Cardiac muscle cell (in vitro differentiated cells and primary cell): Measurements from ENCODE around the gene CCDC93. TPM values are rescaled to one million over a fixed set of nuclear protein-coding genes. Genes with fewer than 3 reads are reported as not detected.

ENCODE experiments used
- DNase-seq, 2 donors: peaks; one replicate each; pipeline versions ENCODE4 v3.0.0 to v3.0.0-alpha.2; 2010 to 2017; ENCODE audit warnings: low read depth in 1 of 2, low spot score in 1 of 2
- H3K27ac ChIP-seq: fragments of 200-600 bp; sonication (generic); 2 replicates; pipeline ENCODE4 v1.5.1; 2016
- H3K27me3 ChIP-seq: fragments of 200-600 bp; sonication (generic); 2 replicates; pipeline ENCODE4 v1.6.0; 2016; ENCODE audit warnings: control low read depth
- H3K36me3 ChIP-seq: fragments of 200-600 bp; sonication (generic); 2 replicates; pipeline ENCODE4 v1.5.1; 2016; ENCODE audit warnings: control low read depth
- H3K4me1 ChIP-seq: fragments of 200-600 bp; sonication (generic); 2 replicates; pipeline ENCODE4 v1.8.1; 2017; ENCODE audit warnings: low read depth, mild to moderate bottlenecking, mixed run types
- H3K4me3 ChIP-seq: fragments of 200-600 bp; sonication (generic); 2 replicates; pipeline ENCODE4 v1.5.1; 2016; ENCODE audit warnings: mild to moderate bottlenecking
- H3K9me3 ChIP-seq: fragments of 200-600 bp; sonication (generic); 2 replicates; pipeline ENCODE4 v1.5.1; 2017; ENCODE audit warnings: low read depth, mild to moderate bottlenecking, control low read depth
- CTCF ChIP-seq: IDR thresholded peaks from 2 replicates; pipeline ENCODE4 v1.5.1; 2012; ENCODE audit warnings: low read depth, mild to moderate bottlenecking, low read length
- polyA plus RNA-seq: library from polyadenylated mRNA; unstranded; fragments of >200 nt; fragmentation: Nextera tagmentation; extraction: Ambion mirVana; gene quantifications from 2 replicates; pipeline ENCODE4 v1.2.1, GENCODE V29; 2016
- total RNA-seq: library from RNA; depleted of rRNA; stranded (reverse); fragments of >200 nt; gene quantifications from 2 replicates; pipeline ENCODE4 v1.2.3, GENCODE V29; 2016

Gene CCDC93
- total and polyA plus RNA-seq, 2 experiments from 2014 or later: 16.9 to 20.8 TPM

DNA sequence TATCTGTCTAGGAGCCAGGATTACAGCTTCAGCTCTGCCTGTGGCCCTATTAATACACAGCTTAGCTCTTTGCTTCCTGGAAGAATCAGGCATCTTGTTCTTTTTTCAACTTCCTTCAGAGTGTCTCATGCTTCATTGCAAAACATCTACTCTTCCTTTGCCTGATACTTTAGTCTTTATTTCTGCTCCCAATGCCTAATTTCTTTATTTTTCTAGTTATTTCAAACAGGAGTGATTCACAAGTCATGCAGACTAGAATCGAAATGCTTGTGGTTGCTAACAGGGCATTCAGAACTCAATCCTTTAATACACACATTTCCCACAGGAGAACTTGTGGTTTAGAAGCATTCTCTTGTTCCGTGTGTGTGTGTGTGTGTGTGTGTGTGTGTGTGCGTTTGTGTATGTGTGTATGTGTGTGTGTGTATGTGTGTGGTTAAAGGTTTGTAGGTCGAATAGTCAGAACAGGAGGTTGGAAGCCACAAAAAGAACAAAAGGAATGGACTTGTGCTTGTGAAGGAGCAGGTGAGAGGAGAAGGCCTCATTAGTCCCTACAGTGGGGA is 46.1 kb upstream of the CCDC93 start:
- H3K27ac ChIP-seq: no peak overlapping the region
- no peaks in the 10 kb centered on the region for H3K4me1 ChIP-seq
- no peak for TF ChIP-seq CTCF
- DNase-seq: peak in 1 of 2 donors; percentile 82
- H3K27me3 ChIP-seq: no peaks in the 10 kb centered on the region
- no peaks in the 10 kb centered on the region for H3K9me3 ChIP-seq
- H3K36me3 ChIP-seq: no peaks in the 10 kb centered on the region
- H3K4me3 ChIP-seq: no peak overlapping the region

- no peak for TF ChIP-seq CTCF
- Histone ChIP-seq H3K36me3 (no peaks in the 10 kb centered on the region), H3K9me3 (no peaks in the 10 kb centered on the region), H3K4me3 (no peak overlapping the region), H3K4me1 (no peaks in the 10 kb centered on the region), H3K27ac (no peak overlapping the region), H3K27me3 (no peaks in the 10 kb centered on the region)
- DNase-seq: peak in 1 of 2 donors; percentile 10
Measured at GRCh38 chr2:118058951-118059350, 45.1 kb upstream of the CCDC93 start.

DNA sequence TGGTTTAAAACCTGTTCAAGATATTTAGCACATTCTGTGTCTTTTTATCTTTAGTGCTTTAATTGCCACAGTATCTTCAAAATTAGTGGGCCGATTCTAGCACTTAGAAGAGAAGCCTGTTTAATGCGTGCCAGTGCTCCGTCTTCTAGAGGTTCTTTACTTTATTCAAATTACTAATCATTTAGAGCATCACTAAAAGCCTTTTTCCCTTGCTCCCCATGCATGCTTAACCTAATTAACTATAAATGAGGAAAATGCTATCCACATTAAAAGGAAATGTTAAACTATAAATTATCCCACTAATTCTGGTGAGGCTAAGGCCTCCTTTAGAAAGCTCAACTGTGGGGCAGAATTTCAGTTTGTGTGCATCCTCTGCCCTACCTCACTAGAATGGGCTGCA is 42.9 kb upstream of the CCDC93 start:
- H3K36me3 ChIP-seq: no peaks in the 10 kb centered on the region
- no peak for TF ChIP-seq CTCF
- no peak for DNase-seq
- H3K27me3 ChIP-seq: no peaks in the 10 kb centered on the region
- H3K4me3 ChIP-seq: no peak overlapping the region
- H3K9me3 ChIP-seq: no peaks in the 10 kb centered on the region
- H3K27ac ChIP-seq: no peak overlapping the region
- no peaks in the 10 kb centered on the region for H3K4me1 ChIP-seq

- no peak for TF ChIP-seq CTCF
- H3K4me3 ChIP-seq: no peak overlapping the region
- H3K9me3 ChIP-seq: no peaks in the 10 kb centered on the region
- no peaks in the 10 kb centered on the region for H3K36me3 ChIP-seq
- no peak for DNase-seq
- no peak overlapping the region for H3K27ac ChIP-seq
- H3K27me3 ChIP-seq: no peaks in the 10 kb centered on the region
- no peaks in the 10 kb centered on the region for H3K4me1 ChIP-seq
Measured at GRCh38 chr2:118056165-118056534, 42.3 kb upstream of the CCDC93 start.

- no peak for DNase-seq
- Histone ChIP-seq H3K4me1 (no peaks in the 10 kb centered on the region), H3K4me3 (no peak overlapping the region), H3K27ac (no peak overlapping the region), H3K27me3 (no peaks in the 10 kb centered on the region), H3K9me3 (no peaks in the 10 kb centered on the region), H3K36me3 (no peaks in the 10 kb centered on the region)
- TF ChIP-seq CTCF: no peak
Measured at GRCh38 chr2:118055512-118056164, 41.8 kb upstream of the CCDC93 start.
